HUDEP-2 (cell line): ENCODE measurements around the gene TRPM4.
A peak's percentile ranks its signal among the peaks of the same experiment; 100 is the strongest.
"Not testable (repeated sequence)": the region's sequence is repeated elsewhere in the genome, so short reads cannot be mapped to it uniquely, and the experiment has no call there.

Source experiments
- DNase-seq, 76 experiments: peaks; one replicate each; lab custom pipeline; 2025; ENCODE audit not compliant: unreplicated experiment in 76 of 76; lab: John Stamatoyannopoulos, UW

Gene TRPM4

GRCh38 chr19:49182848-49183375 lies 25.3 kb downstream of the TRPM4 start:
- no peak for DNase-seq

GRCh38 chr19:49186108-49186507 lies 28.5 kb downstream of the TRPM4 start:
- no peak for DNase-seq

GRCh38 chr19:49188626-49189200 lies 31.1 kb downstream of the TRPM4 start:
- no peak for DNase-seq

- DNase-seq, result no peak
These were observed 31.7 kb downstream of the TRPM4 start for GRCh38 chr19:49189259-49189658.

- no peak for DNase-seq
These were observed 33.2 kb downstream of the TRPM4 start for GRCh38 chr19:49190781-49191180.

- no peak for DNase-seq
These were observed 36.3 kb downstream of the TRPM4 start for GRCh38 chr19:49193822-49194394.

GRCh38 chr19:49194408-49194807 lies 36.8 kb downstream of the TRPM4 start:
- no peak for DNase-seq

GRCh38 chr19:49196527-49197240 lies 39.1 kb downstream of the TRPM4 start:
- DNase-seq, result no peak

GRCh38 chr19:49200238-49200862 lies 42.8 kb downstream of the TRPM4 start:
- peak in 23 of 76 experiments; percentile 18 to 44 (median 26) for DNase-seq

- no peak for DNase-seq
These were observed 43.5 kb downstream of the TRPM4 start for GRCh38 chr19:49201042-49201441.

- no peak for DNase-seq
These were observed 47.5 kb downstream of the TRPM4 start for GRCh38 chr19:49205114-49205513.

- DNase-seq, result not testable (repeated sequence)
These were observed 51.9 kb downstream of the TRPM4 start for GRCh38 chr19:49209502-49209901.

- peak in 59 of 76 experiments; percentile 17 to 86 (median 65) for DNase-seq
These were observed 52.7 kb downstream of the TRPM4 start for GRCh38 chr19:49210108-49210900.

GRCh38 chr19:49210901-49211451 lies 53.4 kb downstream of the TRPM4 start:
- DNase-seq, result no peak

- DNase-seq, result peak in 8 of 76 experiments; percentile 7 to 26 (median 18)
These were observed 54.6 kb downstream of the TRPM4 start for GRCh38 chr19:49212016-49212701.

- DNase-seq, result peak in 5 of 76 experiments; percentile 6 to 26 (median 13)
These were observed 56.2 kb downstream of the TRPM4 start for GRCh38 chr19:49213791-49214190.

- DNase-seq, result no peak
These were observed 57.1 kb downstream of the TRPM4 start for GRCh38 chr19:49214701-49215100.

- no peak for DNase-seq
These were observed 58.5 kb downstream of the TRPM4 start for GRCh38 chr19:49216071-49216470.

- DNase-seq, result no peak
These were observed 59.8 kb downstream of the TRPM4 start for GRCh38 chr19:49217382-49217781.

- no peak for DNase-seq
These were observed 64.4 kb downstream of the TRPM4 start for GRCh38 chr19:49222011-49222410.
